Cardiac muscle cell (in vitro differentiated cells and primary cell): ENCODE data around the gene SBF2. TPM values are rescaled to one million over a fixed set of nuclear protein-coding genes. Genes with fewer than 3 reads are reported as not detected.

ENCODE experiments used
- DNase-seq, 2 donors: peaks; one replicate each; pipeline versions ENCODE4 v3.0.0 to v3.0.0-alpha.2; 2010 to 2017; ENCODE audit warnings: low read depth in 1 of 2, low spot score in 1 of 2
- H3K27ac ChIP-seq: fragments of 200-600 bp; sonication (generic); 2 replicates; pipeline ENCODE4 v1.5.1; 2016
- H3K27me3 ChIP-seq: fragments of 200-600 bp; sonication (generic); 2 replicates; pipeline ENCODE4 v1.6.0; 2016; ENCODE audit warnings: control low read depth
- H3K36me3 ChIP-seq: fragments of 200-600 bp; sonication (generic); 2 replicates; pipeline ENCODE4 v1.5.1; 2016; ENCODE audit warnings: control low read depth
- H3K4me1 ChIP-seq: fragments of 200-600 bp; sonication (generic); 2 replicates; pipeline ENCODE4 v1.8.1; 2017; ENCODE audit warnings: low read depth, mild to moderate bottlenecking, mixed run types
- H3K4me3 ChIP-seq: fragments of 200-600 bp; sonication (generic); 2 replicates; pipeline ENCODE4 v1.5.1; 2016; ENCODE audit warnings: mild to moderate bottlenecking
- H3K9me3 ChIP-seq: fragments of 200-600 bp; sonication (generic); 2 replicates; pipeline ENCODE4 v1.5.1; 2017; ENCODE audit warnings: low read depth, mild to moderate bottlenecking, control low read depth
- polyA plus RNA-seq: library from polyadenylated mRNA; unstranded; fragments of >200 nt; fragmentation: Nextera tagmentation; extraction: Ambion mirVana; gene quantifications from 2 replicates; pipeline ENCODE4 v1.2.1, GENCODE V29; 2016
- total RNA-seq: library from RNA; depleted of rRNA; stranded (reverse); fragments of >200 nt; gene quantifications from 2 replicates; pipeline ENCODE4 v1.2.3, GENCODE V29; 2016
- TF ChIP-seq, protein P1 (sequence below): IDR thresholded peaks from 2 replicates; pipeline ENCODE4 v1.5.1; 2012; ENCODE audit warnings: low read depth, mild to moderate bottlenecking, low read length

Gene SBF2
- total and polyA plus RNA-seq, 2 experiments from 2014 or later = 13.3 to 32.3 TPM

DNA sequence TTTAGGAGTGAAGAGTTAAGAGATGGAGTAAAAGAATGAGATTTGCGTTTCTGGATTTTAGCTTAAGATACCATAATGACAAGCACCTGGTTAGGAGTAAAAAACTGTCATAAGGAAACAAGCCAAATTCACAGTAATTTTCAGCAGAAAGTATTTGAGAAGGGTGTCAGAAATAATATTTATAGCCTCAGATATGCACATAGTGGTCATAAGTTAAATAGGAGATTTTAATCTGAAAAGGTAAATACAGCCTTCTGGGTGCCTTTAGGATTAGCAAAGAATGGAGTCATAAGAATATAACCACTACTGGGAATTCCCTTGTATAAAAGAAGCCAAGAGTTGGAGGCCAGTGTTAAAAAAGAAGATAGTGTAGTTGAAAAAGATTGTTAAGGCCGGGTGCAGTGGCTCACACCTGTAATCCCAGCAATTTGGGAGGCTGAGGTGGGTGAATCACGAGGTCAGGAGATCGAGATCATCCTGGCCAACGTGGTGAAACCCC is 470.1 kb downstream of the SBF2 start:
- H3K27me3 ChIP-seq = no peaks in the 10 kb centered on the region
- peaks cover 48% of the 10 kb centered on the region for H3K4me1 ChIP-seq
- no peak for DNase-seq
- H3K27ac ChIP-seq = peak overlapping the region; percentile 84
- H3K4me3 ChIP-seq = no peak overlapping the region
- no peaks in the 10 kb centered on the region for H3K9me3 ChIP-seq
- H3K36me3 ChIP-seq = no peaks in the 10 kb centered on the region
- TF ChIP-seq, protein P1, sequence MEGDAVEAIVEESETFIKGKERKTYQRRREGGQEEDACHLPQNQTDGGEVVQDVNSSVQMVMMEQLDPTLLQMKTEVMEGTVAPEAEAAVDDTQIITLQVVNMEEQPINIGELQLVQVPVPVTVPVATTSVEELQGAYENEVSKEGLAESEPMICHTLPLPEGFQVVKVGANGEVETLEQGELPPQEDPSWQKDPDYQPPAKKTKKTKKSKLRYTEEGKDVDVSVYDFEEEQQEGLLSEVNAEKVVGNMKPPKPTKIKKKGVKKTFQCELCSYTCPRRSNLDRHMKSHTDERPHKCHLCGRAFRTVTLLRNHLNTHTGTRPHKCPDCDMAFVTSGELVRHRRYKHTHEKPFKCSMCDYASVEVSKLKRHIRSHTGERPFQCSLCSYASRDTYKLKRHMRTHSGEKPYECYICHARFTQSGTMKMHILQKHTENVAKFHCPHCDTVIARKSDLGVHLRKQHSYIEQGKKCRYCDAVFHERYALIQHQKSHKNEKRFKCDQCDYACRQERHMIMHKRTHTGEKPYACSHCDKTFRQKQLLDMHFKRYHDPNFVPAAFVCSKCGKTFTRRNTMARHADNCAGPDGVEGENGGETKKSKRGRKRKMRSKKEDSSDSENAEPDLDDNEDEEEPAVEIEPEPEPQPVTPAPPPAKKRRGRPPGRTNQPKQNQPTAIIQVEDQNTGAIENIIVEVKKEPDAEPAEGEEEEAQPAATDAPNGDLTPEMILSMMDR = no peak

DNA sequence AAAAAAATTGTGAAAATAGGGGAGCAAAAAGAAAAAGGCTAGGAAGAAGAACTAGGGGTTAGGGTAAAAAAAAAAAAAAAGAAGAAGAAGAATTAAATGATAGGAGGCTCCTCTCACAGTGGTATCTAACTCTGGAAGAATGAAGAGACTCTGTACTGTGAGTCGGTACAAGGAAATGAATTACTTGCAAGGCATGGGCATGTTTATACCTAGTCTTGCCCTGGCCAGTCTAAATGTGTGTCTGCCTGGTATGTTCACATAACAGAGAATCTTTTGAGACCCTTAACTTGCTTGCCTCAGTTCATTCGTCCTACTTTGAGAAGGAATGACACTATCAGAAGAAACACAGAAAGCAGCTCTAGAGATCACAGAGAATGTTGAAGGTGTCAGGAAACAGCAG is 470.6 kb downstream of the SBF2 start:
- Histone ChIP-seq H3K27me3 (no peaks in the 10 kb centered on the region), H3K4me3 (no peak overlapping the region), H3K27ac (peak overlapping the region; percentile 84), H3K9me3 (no peaks in the 10 kb centered on the region), H3K4me1 (peaks cover 44% of the 10 kb centered on the region), H3K36me3 (no peaks in the 10 kb centered on the region)
- DNase-seq = peak in 1 of 2 donors; percentile 7
- TF ChIP-seq, protein P1 = no peak

DNA sequence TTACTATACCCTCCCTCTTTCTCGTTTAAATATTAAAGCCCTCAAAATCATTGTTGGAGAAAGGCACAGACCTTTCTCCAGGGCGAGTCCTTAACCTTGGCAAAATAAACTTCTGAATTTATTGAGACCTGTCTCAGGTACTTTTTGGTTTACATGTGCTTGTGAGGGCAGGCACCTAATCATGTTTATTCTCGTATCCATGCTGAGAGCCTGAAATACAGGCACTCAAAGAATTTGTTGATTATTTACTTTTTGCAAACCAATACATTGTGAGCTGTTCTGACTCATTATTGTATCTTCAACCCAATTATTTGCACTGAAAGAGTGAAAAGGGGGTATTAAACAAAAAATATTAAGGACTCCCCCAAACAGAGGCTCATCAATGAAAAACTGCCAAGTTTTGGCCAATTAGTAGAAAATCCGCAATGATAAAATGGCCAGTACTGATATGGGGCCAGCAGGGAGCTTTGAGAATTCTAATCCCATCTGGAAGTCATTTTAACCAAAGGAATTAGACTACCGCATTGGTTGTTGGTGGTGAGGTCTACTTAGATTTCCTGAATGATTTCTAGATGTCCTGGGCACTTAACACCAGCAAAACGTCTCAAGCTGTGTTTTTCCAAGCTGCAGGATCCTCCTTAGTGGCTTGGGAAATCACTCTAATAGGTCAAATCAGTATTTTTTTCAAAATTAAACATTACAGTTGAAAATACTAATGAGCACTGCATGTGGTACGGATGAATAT is 472.8 kb downstream of the SBF2 start:
- no peaks in the 10 kb centered on the region for H3K9me3 ChIP-seq
- H3K36me3 ChIP-seq = peaks cover 3% of the 10 kb centered on the region
- peak overlapping the region; percentile 31 for H3K27ac ChIP-seq
- DNase-seq = no peak
- TF ChIP-seq, protein P1 = no peak
- no peaks in the 10 kb centered on the region for H3K27me3 ChIP-seq
- no peak overlapping the region for H3K4me3 ChIP-seq
- H3K4me1 ChIP-seq = peaks cover 38% of the 10 kb centered on the region

DNA sequence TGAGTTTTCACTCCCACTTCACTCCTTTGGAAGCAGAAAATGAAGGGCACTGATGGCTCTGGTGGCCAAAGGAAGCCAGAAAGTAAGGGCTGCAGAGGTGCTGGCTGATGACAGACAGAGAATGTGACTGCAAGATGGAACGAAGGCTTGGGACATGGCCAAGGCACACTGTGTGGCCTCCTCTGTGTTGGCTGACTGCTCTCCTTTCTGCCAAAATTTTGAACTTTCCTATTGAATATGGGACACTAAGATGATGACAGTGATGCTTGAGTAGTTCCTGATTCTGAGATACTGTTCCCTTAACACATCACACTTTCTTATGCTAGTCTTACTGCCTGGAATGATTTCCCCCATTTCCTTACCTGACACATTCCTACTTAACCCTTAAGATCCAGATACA is 473.8 kb downstream of the SBF2 start:
- peaks cover 38% of the 10 kb centered on the region for H3K4me1 ChIP-seq
- H3K27ac ChIP-seq = peak overlapping the region; percentile 31
- DNase-seq = peak in 1 of 2 donors; percentile 55
- peaks cover 6% of the 10 kb centered on the region for H3K36me3 ChIP-seq
- no peaks in the 10 kb centered on the region for H3K27me3 ChIP-seq
- H3K9me3 ChIP-seq = no peaks in the 10 kb centered on the region
- H3K4me3 ChIP-seq = no peak overlapping the region
- TF ChIP-seq, protein P1 = no peak

DNA sequence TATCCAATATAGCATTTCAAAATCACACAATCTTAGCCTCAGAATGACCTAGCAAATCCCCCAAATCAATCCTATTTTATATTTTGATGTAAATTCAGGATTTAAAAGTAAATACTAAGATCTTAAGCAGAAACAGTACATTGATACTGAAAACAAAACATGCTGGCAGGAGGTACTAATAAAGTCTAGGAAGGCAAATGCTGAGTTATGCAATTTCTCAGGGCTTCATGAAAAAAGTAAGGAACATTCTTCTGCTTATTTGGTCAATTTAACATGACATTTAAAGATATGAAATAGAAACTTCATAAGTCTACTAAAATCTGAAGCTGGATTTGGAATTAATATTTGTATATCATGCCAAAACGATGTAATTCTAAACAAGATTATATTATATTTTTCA is 476.8 kb downstream of the SBF2 start:
- Histone ChIP-seq H3K4me1 (peaks cover 19% of the 10 kb centered on the region), H3K27ac (no peak overlapping the region), H3K36me3 (peaks cover 6% of the 10 kb centered on the region), H3K4me3 (no peak overlapping the region), H3K9me3 (no peaks in the 10 kb centered on the region), H3K27me3 (no peaks in the 10 kb centered on the region)
- TF ChIP-seq, protein P1 = no peak
- DNase-seq = no peak
